HCT116 (cell line): ENCODE data around the gene POU3F4.

ENCODE experiments used
- CEBPB ChIP-seq: IDR thresholded peaks from 2 replicates; pipeline ENCODE4 v1.6.1; 2012; ENCODE audit warnings: low read depth
- EZH2 ChIP-seq: fragments of 200-600 bp; sonication (generic); IDR thresholded peaks from 2 replicates; pipeline ENCODE4 v1.6.1; 2017; ENCODE audit warnings: antibody characterized with exemption, mixed run types
- EZH2phosphoT487 ChIP-seq: fragments of 200-600 bp; IDR thresholded peaks from 2 replicates; pipeline ENCODE4 v1.6.1; 2018; ENCODE audit warnings: antibody characterized with exemption, borderline replicate concordance
- FOSL1 ChIP-seq: IDR thresholded peaks from 2 replicates; pipeline ENCODE4 v1.6.1; 2012; ENCODE audit warnings: low read depth
- POLR2A ChIP-seq: IDR thresholded peaks from 2 replicates; pipeline ENCODE4 v1.7.0; 2011; ENCODE audit warnings: borderline replicate concordance; ENCODE audit not compliant: insufficient read depth, insufficient read length; ENCODE audit errors: extremely low read depth
- POLR2AphosphoS5 ChIP-seq: IDR thresholded peaks from 2 replicates; pipeline ENCODE4 v1.6.1; 2011; ENCODE audit warnings: mild to moderate bottlenecking, low read depth, low read length, moderate library complexity
- RAD21 ChIP-seq: IDR thresholded peaks from 2 replicates; pipeline ENCODE4 v1.6.1; 2012; ENCODE audit warnings: low read depth, mild to moderate bottlenecking
- SIN3A ChIP-seq: IDR thresholded peaks from 2 replicates; pipeline ENCODE4 v1.6.1; 2012; ENCODE audit warnings: low read depth
- ZFX ChIP-seq: fragments of 450-650 bp; IDR thresholded peaks from 2 replicates; pipeline ENCODE4 v1.6.1; 2017
- ZNF274 ChIP-seq: fragments of 200-500 bp; sonication (Bioruptor generic); IDR thresholded peaks from 2 replicates; pipeline ENCODE4 v1.6.1; 2014; ENCODE audit warnings: mild to moderate bottlenecking, low read depth, low read length, inconsistent platforms
- TF ChIP-seq, protein P1 (sequence below), 3 experiments: fragments of 200-600 bp in 1 of 3; sonication (generic) in 1 of 3; IDR thresholded peaks in 2 of 3; conservative IDR thresholded peaks in 1 of 3; 2 replicates each; pipeline ENCODE4 v1.5.1; 2012 to 2017; ENCODE audit warnings: low read depth in 2 of 3, low read length in 2 of 3, antibody characterized with exemption in 1 of 3, borderline replicate concordance in 1 of 3, control low read depth in 1 of 3, mild to moderate bottlenecking in 1 of 3, mixed read lengths in 1 of 3, mixed run types in 1 of 3, moderate library complexity in 1 of 3; ENCODE audit not compliant: insufficient read depth in 1 of 3
- TF ChIP-seq, protein P2 (sequence below): IDR thresholded peaks from 2 replicates; pipeline ENCODE4 v1.6.1; 2012; ENCODE audit warnings: low read depth

DNA sequence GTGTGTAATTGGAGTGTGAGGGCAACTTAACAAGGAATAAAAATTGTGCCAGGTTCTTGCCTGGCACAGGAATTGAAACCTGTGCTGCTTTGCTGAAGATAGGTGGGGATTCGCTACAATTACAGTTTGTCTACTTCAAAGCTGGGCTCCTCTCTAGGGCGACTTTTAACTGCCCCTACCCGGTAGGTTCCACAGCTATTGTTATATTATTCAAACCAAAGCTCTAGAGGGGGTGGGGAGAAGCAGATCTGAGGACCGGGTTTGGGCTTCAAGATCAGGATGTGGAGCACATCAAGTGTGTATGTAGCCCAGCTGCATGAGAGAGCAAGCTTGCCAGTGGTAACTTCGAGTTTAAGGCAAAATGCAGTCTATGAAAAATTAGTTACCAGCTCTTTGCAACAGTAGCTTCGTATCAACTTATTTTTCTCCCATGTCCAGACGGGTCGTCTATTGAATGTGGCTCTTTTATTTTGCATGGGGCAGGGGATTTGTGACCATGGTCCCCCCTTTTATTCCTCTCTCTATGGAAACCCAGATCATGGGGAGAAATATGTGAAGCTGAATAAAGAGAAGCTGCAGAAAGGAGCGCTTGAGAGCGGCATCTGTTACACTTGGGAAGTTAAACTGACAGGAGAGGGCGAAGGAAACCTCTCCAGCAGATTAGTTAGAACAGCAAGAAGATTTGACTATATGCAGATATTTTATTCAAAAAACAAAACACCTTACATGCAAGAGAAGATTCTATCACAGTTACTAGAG, 3.2 kb upstream of the POU3F4 start:
- TF ChIP-seq, protein P1, sequence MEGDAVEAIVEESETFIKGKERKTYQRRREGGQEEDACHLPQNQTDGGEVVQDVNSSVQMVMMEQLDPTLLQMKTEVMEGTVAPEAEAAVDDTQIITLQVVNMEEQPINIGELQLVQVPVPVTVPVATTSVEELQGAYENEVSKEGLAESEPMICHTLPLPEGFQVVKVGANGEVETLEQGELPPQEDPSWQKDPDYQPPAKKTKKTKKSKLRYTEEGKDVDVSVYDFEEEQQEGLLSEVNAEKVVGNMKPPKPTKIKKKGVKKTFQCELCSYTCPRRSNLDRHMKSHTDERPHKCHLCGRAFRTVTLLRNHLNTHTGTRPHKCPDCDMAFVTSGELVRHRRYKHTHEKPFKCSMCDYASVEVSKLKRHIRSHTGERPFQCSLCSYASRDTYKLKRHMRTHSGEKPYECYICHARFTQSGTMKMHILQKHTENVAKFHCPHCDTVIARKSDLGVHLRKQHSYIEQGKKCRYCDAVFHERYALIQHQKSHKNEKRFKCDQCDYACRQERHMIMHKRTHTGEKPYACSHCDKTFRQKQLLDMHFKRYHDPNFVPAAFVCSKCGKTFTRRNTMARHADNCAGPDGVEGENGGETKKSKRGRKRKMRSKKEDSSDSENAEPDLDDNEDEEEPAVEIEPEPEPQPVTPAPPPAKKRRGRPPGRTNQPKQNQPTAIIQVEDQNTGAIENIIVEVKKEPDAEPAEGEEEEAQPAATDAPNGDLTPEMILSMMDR (IDR thresholded peaks at IDR 0.05 in 2 of 3, conservative IDR thresholded peaks at IDR 0.05 in 1 of 3; ENCODE audit: borderline replicate concordance in 1 of 3, insufficient read depth in 1 of 3, low read depth in 2 of 3, low read length in 2 of 3), result no peak
- no peak for TF ChIP-seq EZH2phosphoT487
- no peak for TF ChIP-seq RAD21
- no peak for TF ChIP-seq EZH2
- no peak for TF ChIP-seq ZNF274
- no peak for TF ChIP-seq ZFX
- TF ChIP-seq POLR2AphosphoS5, result no peak
- TF ChIP-seq, protein P2, sequence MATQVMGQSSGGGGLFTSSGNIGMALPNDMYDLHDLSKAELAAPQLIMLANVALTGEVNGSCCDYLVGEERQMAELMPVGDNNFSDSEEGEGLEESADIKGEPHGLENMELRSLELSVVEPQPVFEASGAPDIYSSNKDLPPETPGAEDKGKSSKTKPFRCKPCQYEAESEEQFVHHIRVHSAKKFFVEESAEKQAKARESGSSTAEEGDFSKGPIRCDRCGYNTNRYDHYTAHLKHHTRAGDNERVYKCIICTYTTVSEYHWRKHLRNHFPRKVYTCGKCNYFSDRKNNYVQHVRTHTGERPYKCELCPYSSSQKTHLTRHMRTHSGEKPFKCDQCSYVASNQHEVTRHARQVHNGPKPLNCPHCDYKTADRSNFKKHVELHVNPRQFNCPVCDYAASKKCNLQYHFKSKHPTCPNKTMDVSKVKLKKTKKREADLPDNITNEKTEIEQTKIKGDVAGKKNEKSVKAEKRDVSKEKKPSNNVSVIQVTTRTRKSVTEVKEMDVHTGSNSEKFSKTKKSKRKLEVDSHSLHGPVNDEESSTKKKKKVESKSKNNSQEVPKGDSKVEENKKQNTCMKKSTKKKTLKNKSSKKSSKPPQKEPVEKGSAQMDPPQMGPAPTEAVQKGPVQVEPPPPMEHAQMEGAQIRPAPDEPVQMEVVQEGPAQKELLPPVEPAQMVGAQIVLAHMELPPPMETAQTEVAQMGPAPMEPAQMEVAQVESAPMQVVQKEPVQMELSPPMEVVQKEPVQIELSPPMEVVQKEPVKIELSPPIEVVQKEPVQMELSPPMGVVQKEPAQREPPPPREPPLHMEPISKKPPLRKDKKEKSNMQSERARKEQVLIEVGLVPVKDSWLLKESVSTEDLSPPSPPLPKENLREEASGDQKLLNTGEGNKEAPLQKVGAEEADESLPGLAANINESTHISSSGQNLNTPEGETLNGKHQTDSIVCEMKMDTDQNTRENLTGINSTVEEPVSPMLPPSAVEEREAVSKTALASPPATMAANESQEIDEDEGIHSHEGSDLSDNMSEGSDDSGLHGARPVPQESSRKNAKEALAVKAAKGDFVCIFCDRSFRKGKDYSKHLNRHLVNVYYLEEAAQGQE, result no peak
- no peak for TF ChIP-seq SIN3A
- no peak for TF ChIP-seq POLR2A
- no peak for TF ChIP-seq CEBPB
- no peak for TF ChIP-seq FOSL1
